ENCODE data around the gene RFX7.

DNA sequence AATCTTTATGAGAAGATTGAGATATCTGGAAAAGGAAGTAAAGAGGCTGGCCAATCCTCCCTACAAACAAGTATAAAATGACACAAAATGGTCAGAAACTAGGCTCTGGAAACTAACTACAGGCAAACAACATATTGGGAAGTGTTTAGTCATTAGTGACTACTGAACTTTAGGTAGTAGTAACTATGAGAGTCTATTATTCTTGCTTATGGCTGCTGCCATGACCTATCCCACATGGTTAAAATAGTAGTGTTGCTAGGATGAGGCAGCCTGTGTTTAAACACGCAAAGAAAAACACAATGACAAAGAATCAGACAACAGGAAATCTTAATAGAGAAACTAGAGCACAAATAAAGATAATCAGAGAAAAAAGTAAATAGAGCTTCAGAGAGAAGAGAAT lies 67.9 kb downstream of the RFX7 start:
- TF ChIP-seq, protein P1, sequence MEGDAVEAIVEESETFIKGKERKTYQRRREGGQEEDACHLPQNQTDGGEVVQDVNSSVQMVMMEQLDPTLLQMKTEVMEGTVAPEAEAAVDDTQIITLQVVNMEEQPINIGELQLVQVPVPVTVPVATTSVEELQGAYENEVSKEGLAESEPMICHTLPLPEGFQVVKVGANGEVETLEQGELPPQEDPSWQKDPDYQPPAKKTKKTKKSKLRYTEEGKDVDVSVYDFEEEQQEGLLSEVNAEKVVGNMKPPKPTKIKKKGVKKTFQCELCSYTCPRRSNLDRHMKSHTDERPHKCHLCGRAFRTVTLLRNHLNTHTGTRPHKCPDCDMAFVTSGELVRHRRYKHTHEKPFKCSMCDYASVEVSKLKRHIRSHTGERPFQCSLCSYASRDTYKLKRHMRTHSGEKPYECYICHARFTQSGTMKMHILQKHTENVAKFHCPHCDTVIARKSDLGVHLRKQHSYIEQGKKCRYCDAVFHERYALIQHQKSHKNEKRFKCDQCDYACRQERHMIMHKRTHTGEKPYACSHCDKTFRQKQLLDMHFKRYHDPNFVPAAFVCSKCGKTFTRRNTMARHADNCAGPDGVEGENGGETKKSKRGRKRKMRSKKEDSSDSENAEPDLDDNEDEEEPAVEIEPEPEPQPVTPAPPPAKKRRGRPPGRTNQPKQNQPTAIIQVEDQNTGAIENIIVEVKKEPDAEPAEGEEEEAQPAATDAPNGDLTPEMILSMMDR (IDR thresholded peaks at IDR 0.05; ENCODE audit: low read depth, low read length, poor library complexity, severe bottlenecking), result no peak
- TF ChIP-seq EZH2phosphoT487 (IDR thresholded peaks at IDR 0.05; ENCODE audit: borderline replicate concordance, low read length), result no peak

Measured in DOHH2 (cell line).